ENCODE results near the gene TGFBR1.

DNA sequence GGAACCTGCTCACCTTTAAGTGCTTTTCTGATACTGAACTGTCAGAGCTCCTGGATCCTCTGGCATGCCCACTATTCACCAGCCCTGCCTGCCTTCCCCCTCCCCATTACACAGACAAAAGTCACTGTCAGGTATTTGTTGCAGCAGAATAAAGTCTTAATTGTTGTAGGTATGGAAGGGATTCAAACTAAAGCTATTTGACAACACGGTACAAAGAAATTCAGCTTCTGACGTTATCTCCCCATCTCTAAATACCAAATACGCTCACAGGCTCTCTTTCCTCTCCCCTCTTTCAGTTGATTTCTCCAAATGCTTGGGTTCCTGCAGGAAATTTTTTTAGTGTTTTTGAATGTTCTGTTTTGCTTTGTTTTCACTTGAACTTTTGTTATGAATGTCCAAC, 9.3 kb upstream of the TGFBR1 start:
- TF ChIP-seq ZNF10 (tag by site-specific recombination; IDR thresholded peaks at IDR 0.05) (no peak), HOXA7 (CRISPR knock-in tag; IDR thresholded peaks at IDR 0.05; ENCODE audit: borderline replicate concordance) (no peak), ZNF391 (tag by site-specific recombination; IDR thresholded peaks at IDR 0.05; ENCODE audit: borderline replicate concordance, low read depth) (no peak), GLI4 (tag by site-specific recombination; IDR thresholded peaks at IDR 0.05) (no peak), YY1 (tag by site-specific recombination; IDR thresholded peaks at IDR 0.05) (no peak), ZNF530 (tag by site-specific recombination; IDR thresholded peaks at IDR 0.05; ENCODE audit: low read depth) (no peak), ZNF121 (tag by site-specific recombination; IDR thresholded peaks at IDR 0.05) (no peak), ZNF175 (tag by site-specific recombination; IDR thresholded peaks at IDR 0.05) (no peak), SP2 (tag by site-specific recombination; IDR thresholded peaks at IDR 0.05) (no peak), ZNF704 (tag by site-specific recombination; IDR thresholded peaks at IDR 0.05) (no peak), ZNF600 (tag by site-specific recombination; IDR thresholded peaks at IDR 0.05) (no peak), MEIS1 (CRISPR knock-in tag; IDR thresholded peaks at IDR 0.05; ENCODE audit: borderline replicate concordance) (no peak), ZNF514 (tag by site-specific recombination; IDR thresholded peaks at IDR 0.05) (no peak)
- TF ChIP-seq, protein P1, sequence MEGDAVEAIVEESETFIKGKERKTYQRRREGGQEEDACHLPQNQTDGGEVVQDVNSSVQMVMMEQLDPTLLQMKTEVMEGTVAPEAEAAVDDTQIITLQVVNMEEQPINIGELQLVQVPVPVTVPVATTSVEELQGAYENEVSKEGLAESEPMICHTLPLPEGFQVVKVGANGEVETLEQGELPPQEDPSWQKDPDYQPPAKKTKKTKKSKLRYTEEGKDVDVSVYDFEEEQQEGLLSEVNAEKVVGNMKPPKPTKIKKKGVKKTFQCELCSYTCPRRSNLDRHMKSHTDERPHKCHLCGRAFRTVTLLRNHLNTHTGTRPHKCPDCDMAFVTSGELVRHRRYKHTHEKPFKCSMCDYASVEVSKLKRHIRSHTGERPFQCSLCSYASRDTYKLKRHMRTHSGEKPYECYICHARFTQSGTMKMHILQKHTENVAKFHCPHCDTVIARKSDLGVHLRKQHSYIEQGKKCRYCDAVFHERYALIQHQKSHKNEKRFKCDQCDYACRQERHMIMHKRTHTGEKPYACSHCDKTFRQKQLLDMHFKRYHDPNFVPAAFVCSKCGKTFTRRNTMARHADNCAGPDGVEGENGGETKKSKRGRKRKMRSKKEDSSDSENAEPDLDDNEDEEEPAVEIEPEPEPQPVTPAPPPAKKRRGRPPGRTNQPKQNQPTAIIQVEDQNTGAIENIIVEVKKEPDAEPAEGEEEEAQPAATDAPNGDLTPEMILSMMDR (tag by site-specific recombination; IDR thresholded peaks at IDR 0.05), result no peak

Data from HEK293 (cell line).